LNCAP (cell line): Measurements from ENCODE around the gene UBE2M.

Experiments
- TF ChIP-seq, protein P1 (sequence below): fragments of 450-650 bp; IDR thresholded peaks from 2 replicates; pipeline ENCODE4 v1.5.1; 2017; ENCODE audit warnings: mild to moderate bottlenecking

UBE2M gene

DNA sequence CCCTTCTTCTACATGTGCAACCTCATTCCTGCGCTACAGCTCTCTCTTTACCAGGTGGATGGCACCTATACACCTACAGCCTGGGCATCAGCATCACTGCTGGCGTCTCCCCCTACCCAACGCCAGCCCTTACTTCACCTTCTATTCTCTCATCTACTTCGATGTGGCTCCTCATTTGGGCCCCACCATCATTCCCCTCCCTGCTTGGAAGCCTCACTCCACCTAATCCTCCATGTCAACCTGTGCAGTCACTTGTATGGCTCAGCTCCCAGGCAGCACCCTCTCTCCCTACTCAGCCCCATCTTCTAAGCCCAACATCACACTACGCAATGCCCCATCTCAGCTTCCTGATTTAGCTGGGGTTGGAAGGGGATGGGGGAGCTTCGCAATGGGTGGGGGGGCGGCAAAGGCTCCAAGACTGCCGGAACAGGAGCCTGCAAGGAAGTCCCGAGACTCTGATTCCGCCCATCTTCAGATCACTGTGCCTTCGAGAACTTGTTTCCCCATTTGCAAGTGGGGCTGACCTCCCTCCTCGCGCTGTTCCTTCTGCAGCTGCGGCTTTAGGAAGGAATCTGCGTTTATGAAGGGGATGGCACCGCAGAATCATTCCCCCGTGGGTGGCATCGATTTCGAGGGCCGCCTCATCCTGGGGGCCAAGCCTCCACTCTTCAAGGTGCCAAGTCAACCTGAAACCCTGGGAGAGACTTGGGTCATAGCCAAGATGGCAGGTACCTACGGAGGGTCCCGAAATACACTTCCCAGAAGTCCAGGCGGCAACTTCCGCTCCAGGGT lies 13.8 kb upstream of the UBE2M start:
- TF ChIP-seq, protein P1, sequence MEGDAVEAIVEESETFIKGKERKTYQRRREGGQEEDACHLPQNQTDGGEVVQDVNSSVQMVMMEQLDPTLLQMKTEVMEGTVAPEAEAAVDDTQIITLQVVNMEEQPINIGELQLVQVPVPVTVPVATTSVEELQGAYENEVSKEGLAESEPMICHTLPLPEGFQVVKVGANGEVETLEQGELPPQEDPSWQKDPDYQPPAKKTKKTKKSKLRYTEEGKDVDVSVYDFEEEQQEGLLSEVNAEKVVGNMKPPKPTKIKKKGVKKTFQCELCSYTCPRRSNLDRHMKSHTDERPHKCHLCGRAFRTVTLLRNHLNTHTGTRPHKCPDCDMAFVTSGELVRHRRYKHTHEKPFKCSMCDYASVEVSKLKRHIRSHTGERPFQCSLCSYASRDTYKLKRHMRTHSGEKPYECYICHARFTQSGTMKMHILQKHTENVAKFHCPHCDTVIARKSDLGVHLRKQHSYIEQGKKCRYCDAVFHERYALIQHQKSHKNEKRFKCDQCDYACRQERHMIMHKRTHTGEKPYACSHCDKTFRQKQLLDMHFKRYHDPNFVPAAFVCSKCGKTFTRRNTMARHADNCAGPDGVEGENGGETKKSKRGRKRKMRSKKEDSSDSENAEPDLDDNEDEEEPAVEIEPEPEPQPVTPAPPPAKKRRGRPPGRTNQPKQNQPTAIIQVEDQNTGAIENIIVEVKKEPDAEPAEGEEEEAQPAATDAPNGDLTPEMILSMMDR: no peak

DNA sequence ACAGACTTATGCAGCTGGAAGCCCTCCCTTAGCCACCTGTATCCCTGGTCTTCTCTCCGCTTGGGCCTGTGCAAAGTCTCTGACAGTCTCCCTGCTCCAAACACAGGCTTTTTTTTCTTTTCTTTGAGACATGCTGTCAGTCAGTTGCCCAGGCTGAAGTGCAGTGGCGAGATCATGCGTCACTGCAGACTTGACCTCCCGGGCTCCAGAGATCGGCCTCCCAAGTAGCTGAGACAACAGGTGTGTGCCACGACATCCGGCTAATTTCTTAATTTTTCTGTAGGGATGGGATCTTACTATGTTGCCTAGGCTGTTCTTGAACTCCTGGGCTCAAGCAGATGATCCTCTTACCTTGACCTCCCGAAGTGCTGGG lies 13.2 kb upstream of the UBE2M start:
- TF ChIP-seq, protein P1: no peak

DNA sequence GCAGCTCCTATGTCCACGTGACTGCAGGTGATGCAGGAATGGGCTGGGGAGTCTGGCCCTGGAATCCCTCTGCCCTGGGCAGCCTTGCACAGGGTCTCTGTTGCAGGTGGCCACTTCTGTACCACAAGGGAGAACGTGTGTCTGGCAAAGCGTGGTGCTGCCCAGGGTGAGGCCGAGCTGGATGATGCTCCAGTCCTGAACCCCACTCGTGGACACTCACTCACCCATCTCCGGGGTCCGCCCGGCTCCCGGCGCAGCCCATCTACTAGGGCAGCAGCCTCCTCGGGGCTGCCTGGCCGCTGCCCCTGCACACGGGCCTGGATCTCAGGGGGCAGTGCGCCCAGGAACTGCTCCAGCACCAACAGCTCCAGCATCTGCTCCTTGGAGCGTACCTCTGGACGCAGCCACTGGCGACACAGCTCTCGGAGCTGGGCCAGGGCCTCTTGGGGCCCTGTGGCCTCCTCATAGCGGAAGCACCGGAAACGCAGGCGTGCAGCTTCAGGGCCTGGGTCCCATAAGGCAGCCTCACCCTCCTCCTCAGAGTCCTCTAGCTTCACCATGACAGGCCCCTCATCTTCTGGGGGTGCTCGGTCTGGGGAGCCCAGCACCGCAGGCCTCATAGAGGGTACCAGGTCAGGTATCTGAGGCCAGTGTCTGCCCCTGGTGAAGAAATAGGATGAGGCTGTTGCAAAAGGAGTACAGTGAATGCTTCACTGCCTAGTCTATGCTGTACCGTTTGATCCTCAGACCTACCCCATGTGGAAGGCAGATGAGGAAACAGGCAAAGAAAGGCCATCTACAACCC lies 12.6 kb upstream of the UBE2M start:
- TF ChIP-seq, protein P1: no peak

DNA sequence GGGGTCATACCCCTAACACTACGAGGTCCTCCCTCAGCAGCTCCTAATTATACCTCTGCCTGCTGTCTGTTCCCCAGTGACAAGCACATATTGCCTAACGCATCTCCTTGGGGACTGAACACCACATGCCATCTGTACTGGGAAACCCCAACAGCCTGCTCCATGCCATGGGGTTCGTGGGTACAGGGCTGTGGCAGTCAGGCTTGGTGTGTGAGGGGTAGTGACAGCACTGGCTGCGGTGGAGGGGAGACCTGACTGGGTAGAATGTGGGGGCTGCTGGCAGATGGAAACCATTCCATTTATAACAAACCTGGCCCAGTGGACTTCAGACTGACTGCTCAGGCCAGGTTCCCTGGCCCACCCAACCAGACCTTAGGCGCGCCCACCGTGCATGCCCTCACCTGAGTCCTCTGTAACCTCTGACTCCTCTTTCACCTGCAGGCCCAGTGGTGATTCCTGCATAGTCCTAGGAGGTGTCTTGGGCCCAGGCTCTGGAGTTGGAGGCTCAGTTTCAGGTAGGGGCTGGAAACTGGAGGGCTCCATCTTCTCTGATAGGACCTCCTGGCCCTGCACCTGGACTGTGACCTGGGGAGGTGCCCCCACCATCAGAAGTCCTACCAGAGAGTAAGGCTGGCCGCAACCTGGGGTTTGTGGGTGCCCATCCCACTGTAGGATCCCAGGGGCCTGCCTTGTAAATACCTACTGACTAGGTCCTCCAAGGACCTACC lies 11.7 kb upstream of the UBE2M start:
- TF ChIP-seq, protein P1: no peak

DNA sequence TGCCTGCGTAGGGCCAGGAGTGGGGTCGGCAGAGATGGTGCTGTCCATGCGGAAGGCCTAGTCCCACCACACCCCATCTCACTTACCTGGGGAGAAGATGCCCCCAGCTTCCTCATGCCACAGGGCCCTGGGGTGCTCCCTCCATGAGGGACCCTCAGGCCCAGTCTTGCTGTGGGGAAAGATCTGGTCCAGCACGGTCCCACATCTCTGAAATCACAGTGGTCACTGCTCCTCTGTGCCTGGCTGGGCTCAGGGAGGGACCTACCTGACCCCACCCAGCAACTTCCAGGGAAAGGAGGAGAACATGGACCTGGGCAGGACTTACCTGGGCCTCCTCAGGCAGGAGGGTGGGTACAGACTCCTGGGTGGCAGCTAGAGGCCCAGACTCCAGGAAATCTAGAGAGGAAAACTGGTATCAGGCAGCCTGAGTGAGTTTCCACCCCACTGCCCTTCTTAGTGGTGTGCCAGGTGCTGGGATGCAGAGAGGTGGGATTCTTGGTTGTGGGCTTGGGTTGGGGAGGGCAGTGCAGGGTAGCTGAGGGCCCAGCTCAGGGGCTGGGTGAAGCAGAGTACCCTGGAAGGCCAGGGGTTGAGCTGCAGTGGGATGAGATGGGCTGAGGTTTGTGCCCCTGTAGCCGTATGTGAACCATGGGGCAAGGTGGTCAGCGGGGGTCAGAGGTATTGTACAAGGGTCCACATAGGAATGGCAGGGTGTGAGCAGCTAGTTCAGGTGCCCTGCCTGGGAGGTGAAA lies 11.0 kb upstream of the UBE2M start:
- TF ChIP-seq, protein P1: no peak

DNA sequence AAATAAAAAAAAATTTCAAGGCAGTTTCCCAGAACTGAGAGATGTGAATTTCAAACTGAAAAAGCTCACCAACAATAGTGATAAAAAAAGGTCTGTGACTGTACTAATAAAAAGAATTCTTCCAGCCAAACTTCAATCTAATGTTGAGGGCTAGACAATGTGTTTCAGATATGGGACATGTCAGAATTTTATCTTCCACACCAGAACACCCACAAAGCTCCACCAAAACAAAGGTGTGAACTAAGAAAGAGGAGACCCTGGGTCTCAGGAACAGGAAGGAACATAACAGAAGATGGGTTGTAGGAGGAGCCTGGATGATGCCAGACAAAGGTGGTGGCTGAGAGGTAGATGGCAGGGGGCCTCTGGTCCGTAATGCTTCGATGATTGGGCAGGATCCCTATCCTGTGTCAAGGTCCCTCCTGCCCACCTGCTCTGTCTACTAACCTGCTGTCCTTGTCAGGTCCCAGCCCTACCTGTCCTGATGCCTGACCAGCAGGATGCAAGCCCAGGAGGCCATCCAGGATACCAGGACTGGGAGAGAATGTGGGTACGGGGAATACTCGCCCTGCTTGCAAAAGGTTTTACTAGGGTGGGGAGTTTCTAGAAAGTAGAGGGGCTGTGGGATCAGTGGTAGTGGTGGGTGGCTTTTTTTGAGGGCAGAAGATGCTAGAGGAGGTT lies 10.2 kb upstream of the UBE2M start:
- TF ChIP-seq, protein P1: no peak
